NCI-H128 (cell line): ENCODE results near the gene MUSTN1.

ENCODE experiments used
- DNase-seq: peaks from one replicate; lab custom pipeline; 2025; ENCODE audit not compliant: unreplicated experiment; lab: John Stamatoyannopoulos, UW

MUSTN1 gene

GRCh38 chr3:52836471-52836845, 1.6 kb upstream of the MUSTN1 start:
- DNase-seq, result no peak

DNA sequence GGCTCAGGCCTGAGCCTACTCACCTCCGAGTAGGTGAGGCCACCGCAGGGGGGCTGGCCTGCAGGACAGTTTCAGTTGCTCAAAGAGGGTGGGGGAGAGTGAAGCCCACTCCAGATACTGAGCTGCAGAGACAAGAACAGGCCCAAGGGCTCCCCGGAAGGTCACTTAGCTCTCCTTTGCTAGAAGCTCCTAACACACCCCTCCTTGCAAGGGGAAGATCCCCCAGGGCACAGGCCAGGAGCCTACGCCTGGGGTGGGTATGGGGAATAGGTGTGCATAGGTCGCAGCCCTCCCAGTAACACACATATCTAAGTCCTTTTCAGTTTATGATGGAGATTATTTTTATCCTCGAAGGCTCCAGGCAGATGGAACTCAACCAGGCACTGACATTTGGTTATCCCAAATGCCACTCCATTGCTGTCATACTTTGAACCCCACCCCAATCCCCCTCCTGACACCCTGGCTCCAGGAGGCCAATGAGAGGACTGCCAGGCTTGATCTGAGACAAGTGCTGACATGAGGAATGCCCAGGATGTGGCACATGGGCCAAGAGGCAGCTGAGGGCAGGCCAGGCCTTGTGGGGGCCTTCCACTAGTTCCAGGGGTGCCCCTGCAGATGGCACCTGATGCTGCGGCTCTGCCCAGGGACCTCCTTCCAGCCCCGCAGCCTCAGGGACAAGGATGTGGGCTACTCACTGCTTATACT, 1.1 kb upstream of the MUSTN1 start:
- no peak for DNase-seq

DNA sequence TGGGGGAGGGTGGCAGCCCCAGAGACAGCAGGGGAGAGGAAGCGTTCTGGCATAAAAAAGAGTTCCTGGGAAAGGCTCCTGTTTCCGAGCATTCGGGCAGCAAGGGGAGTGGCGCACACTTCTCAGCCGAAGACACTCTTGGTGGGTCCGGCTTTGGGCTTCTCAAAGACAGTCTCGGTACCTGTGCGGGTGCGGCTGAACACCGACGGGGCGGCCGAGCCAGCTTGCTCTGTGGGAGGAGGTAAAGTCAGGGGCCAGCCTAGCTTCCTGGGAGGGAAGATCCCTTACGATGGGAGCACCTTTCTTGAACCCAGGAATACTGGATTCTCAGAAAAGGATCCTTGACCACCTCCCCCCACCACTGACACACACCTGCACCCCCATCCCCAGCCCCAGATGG, 1.6 kb downstream of the MUSTN1 start:
- no peak for DNase-seq

GRCh38 chr3:52831500-52832301, 3.1 kb downstream of the MUSTN1 start:
- no peak for DNase-seq

DNA sequence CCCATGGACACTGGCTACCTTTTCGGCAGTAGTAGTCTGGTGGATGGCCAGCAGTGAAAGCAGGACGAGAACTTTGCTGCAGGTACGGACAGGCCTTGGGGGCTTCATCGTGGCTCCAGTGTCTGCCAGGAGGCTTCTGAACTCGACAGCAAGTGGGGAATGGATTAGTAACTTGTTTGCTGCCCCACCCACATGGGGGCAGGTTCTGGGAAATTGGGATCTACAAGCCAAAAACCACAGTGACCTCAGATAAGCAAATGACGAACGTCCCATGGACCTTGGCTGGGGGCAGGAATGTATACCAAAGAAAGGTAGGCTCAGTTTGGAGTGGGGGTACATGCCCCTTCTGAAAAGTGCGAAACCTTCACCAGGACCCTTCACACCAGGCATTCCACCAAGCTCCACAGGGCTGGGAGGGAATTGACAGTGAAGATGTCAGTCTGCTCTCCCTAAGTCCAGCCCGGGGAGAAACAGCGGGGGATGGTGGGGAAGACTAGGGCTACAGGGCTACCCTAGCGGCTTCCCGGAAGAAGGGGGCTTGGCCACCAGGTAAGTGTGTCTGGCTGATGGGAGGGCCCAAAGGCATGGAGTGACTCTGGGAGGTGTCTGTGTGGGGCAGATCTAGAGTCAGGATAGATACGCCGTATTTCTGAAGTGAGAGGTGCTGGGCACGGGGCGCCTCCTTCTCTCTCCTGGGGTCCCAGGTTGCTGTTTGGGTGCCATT, 4.1 kb downstream of the MUSTN1 start, which contains the start of gene ITIH4:
ITIH4 (minus strand) TSS at position 138 of the 724 bp plus-strand sequence; CDS start at position 108, 30 bp downstream.
- DNase-seq, result no peak

GRCh38 chr3:52829906-52830463, 4.8 kb downstream of the MUSTN1 start:
- DNase-seq, result no peak

- no peak for DNase-seq
These were observed 5.3 kb downstream of the MUSTN1 start for GRCh38 chr3:52829482-52829881.

- no peak for DNase-seq
These were observed 6.9 kb downstream of the MUSTN1 start for GRCh38 chr3:52827866-52828376.

- DNase-seq, result no peak
These were observed 7.4 kb downstream of the MUSTN1 start for GRCh38 chr3:52827441-52827840.

GRCh38 chr3:52824037-52824436, 10.8 kb downstream of the MUSTN1 start:
- no peak for DNase-seq

DNA sequence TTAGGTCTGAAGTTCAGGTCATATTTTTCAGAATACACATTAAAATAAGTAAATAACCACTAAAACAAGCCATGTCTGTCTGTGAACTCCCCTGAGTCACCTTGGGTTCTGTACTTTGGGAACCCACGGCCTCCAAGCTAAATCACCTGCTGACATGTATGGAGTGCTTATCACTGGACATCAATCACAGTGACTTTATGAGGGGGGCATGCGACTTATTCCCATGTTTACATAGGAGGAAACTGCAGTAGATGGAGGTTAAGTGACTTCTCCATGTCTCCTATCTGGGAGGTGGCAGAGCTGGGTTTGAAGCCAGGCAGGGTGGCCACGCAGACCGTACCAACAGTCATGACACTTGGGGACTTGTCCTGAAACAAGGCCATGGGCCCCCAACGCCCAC, 12.5 kb downstream of the MUSTN1 start:
- no peak for DNase-seq

- DNase-seq, result no peak
These were observed 14.1 kb downstream of the MUSTN1 start for GRCh38 chr3:52820736-52821135.

DNA sequence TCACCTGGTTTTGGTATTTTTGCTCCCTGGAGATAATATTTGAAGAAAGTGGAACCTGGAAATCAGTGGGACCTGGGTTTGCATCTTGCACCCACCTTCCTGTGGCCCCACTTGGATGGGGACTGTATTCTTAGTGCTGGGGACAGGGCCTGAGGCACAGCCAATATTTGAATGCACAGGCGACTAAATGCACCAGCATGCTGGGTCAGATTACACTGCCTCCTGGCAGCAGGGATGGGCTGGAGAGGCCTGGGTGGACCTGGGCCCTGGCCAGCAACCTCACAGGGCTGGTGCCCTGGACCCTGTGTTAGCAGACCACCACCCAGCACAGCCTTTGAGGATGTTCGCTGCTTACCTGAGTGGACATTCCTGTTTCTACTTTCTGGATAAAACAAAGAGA, 14.9 kb downstream of the MUSTN1 start:
- no peak for DNase-seq

DNA sequence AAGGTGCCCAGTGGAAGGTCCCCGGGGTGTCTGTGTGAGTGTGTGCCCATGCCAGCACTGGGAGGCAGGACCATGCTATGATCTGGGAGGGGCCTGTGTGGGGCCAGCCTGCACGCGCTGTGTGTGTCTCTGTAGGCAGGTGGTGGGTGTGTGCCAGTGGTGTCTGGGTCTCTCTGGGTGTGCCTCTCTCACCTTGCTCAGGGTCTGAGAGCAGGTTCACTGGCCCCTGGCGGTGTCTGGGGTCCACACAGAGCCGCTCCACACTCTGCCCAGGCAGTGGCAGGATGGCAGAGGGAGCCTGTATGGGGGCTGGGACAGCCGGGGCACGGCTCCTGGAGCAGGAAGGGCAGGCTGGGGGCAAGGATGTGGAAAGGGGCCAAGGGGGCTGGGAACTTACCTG, 17.0 kb downstream of the MUSTN1 start:
- DNase-seq, result no peak

DNA sequence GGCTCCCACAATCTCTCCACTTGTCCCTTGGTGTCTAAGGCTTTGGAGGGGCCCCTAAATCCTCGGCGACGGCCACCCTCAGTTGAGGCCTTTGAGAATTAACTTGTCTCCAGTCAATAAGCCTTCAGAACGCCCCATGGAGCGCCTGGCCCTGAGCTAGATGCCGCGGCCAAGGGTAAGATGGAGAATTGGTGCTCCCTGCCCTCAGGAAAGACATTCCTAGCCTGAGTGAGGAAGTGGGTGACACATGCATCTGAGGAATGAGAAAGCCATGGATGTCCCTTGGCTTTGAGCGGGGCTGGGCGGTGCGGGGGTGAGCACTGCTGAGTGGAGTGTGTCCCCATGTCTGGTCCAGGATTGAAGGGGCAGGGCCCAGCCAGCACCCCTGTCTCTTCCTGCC, 17.6 kb downstream of the MUSTN1 start:
- DNase-seq, result no peak

GRCh38 chr3:52816654-52817053, 18.2 kb downstream of the MUSTN1 start:
- DNase-seq, result no peak

GRCh38 chr3:52816199-52816598, 18.6 kb downstream of the MUSTN1 start:
- DNase-seq, result no peak

GRCh38 chr3:52813810-52814209, 21.0 kb downstream of the MUSTN1 start:
- no peak for DNase-seq

GRCh38 chr3:52811452-52812011, 23.3 kb downstream of the MUSTN1 start:
- DNase-seq, result no peak

DNA sequence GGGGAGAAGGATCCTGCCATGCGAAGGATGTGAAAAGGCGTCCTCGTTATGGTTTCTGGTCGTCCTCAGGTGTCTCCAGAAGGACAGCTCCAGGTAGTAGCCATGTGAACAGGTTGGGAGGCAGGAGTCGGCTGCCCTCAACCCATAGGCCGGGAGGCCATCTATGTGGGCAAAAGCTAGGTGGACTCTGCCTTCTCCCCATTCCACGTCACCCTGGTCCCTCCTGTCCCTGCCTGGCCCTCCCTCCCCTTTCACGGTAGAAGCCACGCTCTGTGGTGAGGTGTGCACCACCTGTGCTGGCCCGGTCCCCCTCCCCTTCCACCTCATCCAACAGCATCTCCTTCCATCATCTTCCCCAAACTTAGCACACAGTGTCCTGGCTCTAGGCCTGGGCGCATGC, 23.9 kb downstream of the MUSTN1 start:
- DNase-seq, result no peak
